ENCODE results near the gene DNAH2.

The DNAH2 gene

DNA sequence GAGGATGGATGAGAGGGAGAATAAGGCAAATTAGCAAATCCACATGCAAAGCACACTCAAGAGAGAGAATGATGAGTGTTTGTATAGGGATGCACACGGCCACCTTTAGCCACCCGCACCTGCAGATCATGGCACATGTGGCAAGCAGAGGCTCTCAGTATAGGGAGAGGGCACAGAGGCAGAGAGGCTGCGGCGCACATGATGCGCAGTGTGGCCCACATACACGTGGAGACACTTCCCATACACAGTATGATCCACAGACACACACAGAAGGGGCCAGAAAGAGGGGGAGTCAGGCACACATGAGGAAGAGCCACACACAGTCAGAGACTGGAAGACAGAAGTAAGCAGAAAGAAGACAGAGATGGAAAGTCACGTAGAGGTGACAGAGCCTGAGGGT lies 164.5 kb downstream of the DNAH2 start:
- DNase-seq, result no peak

DNA sequence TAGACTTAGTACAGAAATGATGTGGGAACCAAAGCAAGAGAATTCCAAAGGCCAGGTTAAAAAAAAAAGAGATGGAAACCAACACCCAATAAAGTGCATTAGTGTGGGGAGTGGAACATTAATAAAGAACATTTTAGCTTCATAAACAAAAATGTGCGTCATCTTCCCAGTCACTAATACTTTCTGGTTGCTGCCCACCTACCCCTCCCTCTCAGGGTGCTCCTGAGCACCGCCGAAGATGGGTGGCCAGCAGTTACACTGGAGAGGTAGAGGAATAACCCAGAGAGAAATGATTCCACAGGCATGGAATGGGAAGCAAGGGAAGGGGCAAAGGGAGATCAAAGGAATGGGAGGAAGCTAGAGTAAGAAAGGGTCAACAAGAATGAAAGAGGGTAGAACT lies 165.1 kb downstream of the DNAH2 start:
- no peak for DNase-seq
